Natural killer cell (primary cell): Measurements from ENCODE around the gene RFLNA. TPM values are rescaled to one million over a fixed set of nuclear protein-coding genes. Genes with fewer than 3 reads are reported as not detected.
A peak's percentile ranks its signal among the peaks of the same experiment; 100 is the strongest.

Experiments used
- ATAC-seq, 3 donors: fragments of 150-1000 bp in 2 of 3; fragments of 200-7000 bp in 1 of 3; cut with Tn5 transposase; 1 replicate in 1 of 3; 2 replicates in 2 of 3; pipeline ENCODE4 v1.10.0; 2021; ENCODE audit warnings: mild to moderate bottlenecking in 2 of 3, moderate library complexity in 2 of 3
- DNase-seq, 2 donors: peaks; one replicate each; pipeline versions ENCODE4 v3.0.0 to v3.0.0-alpha.2; 2013 to 2021; ENCODE audit warnings: mixed read lengths in 1 of 2
- H3K27ac ChIP-seq: one replicate; pipeline ENCODE4 v1.5.1; 2013; ENCODE audit warnings: mild to moderate bottlenecking, low read length
- H3K27me3 ChIP-seq: one replicate; pipeline ENCODE4 v1.6.1; 2013; ENCODE audit warnings: low read length; ENCODE audit not compliant: control insufficient read depth, insufficient read depth
- H3K36me3 ChIP-seq: one replicate; pipeline ENCODE4 v1.6.1; 2013; ENCODE audit warnings: low read length; ENCODE audit not compliant: control insufficient read depth, insufficient read depth
- H3K4me1 ChIP-seq: one replicate; pipeline ENCODE4 v1.6.1; 2013; ENCODE audit warnings: low read length; ENCODE audit not compliant: control insufficient read depth, insufficient read depth
- H3K4me3 ChIP-seq: one replicate; pipeline ENCODE4 v1.5.1; 2013; ENCODE audit warnings: low read length
- H3K9me3 ChIP-seq: one replicate; pipeline ENCODE4 v1.6.1; 2013; ENCODE audit warnings: low read length; ENCODE audit not compliant: control insufficient read depth, insufficient read depth
- H3K27ac Mint-ChIP-seq, 2 donors: one replicate each; pipeline ENCODE4 v1.8.0; 2022; ENCODE audit warnings: mild to moderate bottlenecking in 2 of 2, mixed read lengths in 2 of 2, moderate library complexity in 1 of 2
- H3K27me3 Mint-ChIP-seq, 2 donors: one replicate each; pipeline ENCODE4 v1.8.0; 2022; ENCODE audit warnings: low read depth in 2 of 2, mixed read lengths in 2 of 2
- H3K36me3 Mint-ChIP-seq: one replicate; pipeline ENCODE4 v1.8.0; 2022; ENCODE audit warnings: mixed read lengths
- H3K4me1 Mint-ChIP-seq, 2 donors: one replicate each; pipeline ENCODE4 v1.8.0; 2022; ENCODE audit warnings: mixed read lengths in 2 of 2
- H3K4me3 Mint-ChIP-seq: one replicate; pipeline ENCODE4 v1.8.0; 2022; ENCODE audit warnings: mild to moderate bottlenecking, moderate library complexity, mixed read lengths
- H3K9me3 Mint-ChIP-seq, 2 donors: one replicate each; pipeline ENCODE4 v1.8.0; 2022; ENCODE audit warnings: mixed read lengths in 2 of 2
- WGBS: methylation state at CpG from one replicate; pipeline ENCODE4 v1.1.7; 2013; ENCODE audit warnings: missing lambda C conversion rate; ENCODE audit not compliant: insufficient coverage; 5-methylcytosine and 5-hydroxymethylcytosine counted together
- intact Hi-C: fragments of 100-400 bp; cut with micrococcal nuclease; formaldehyde crosslinking; loops from one replicate; pipeline ENCODE4 v1.14.2; 2022
- total RNA-seq, 4 donors: library from RNA; stranded (reverse); fragments of 120-200 nt in 1 of 4; gene quantifications; one replicate each; pipeline versions ENCODE4 v1.2.3 to v1.2.4, GENCODE V29; 2013 to 2022
- TF ChIP-seq, protein P1 (sequence below): fragments of 200-600 bp; IDR thresholded peaks from one replicate; pipeline ENCODE4 v1.8.0; 2022; ENCODE audit warnings: antibody characterized with exemption

RFLNA gene
- total RNA-seq, 3 donors from 2014 or later (not counting 1 experiment from before 2014, with no cell fraction given), result 0.85 TPM; not detected in 2

DNA sequence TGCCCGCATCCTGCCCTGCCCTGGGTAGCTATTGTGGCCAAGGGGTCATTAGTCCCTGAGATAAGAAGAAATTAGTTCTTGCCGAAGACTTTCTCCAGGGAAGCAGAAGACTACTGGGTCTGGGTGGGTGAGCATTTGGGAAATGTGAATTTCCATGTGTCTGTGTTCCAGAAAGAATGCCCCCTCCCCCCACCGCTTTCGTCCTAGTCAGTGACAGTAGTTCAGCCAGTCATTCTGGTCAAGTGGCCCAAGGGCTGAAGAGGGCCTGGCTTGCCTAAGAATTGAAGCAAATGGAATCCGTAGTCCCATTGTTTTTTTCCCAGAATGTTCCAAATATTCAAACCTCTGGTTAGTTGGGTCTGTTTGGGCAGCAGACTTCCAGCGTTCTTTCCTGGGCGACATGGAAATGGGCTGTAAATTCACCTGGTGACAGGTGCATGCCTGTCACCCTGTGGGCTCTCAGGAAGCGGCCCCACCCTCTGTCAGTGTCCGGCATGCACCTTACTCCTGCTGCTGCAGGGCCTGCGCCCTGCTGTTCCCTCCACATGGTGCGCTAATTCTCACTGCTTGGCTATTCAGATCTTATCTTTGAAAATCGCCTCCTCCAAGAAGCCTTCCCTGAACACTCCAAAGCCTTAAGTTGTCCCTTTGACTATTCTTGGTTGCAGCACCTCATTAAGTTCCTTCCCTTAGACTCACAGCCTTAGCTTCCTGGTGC, 1.4 kb upstream of the RFLNA start:
- 96% methylated on average over 12 of the region's 12 CpGs for WGBS

DNA sequence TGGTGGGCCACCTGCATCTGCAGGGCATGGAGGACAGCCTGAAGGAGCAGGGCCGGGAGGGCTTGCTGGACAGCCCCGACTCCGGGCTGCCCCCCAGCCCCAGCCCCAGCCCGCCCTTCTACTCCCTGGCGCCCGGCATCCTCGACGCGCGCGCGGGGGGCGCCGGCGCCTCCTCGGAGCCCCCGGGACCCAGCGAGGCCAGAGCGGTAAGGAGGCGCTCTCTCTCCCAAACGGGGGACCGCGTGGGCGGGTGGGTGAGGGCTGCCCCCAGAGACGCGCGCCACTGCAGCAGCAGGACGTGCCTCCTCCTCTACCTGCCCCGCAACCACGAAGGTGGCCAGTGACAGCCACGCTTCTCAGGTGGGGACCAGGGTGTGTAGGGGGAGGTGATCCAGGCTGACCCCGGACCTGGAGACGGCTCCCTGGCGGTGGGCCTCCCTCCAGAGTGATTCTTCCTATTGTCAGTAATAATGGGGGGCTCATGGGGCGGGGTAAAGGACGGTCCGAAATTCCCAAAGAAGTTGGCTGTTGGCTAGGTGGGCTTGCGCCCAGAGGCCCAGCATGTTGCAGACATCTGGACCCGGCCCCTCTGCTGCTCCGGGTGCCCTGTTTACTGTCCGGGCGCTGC, 652 bp downstream of the RFLNA start:
- H3K4me3 Mint-ChIP-seq, result no peak overlapping the region
- H3K4me1 Mint-ChIP-seq, result no peaks in the 10 kb centered on the region
- H3K36me3 Mint-ChIP-seq, result no peaks in the 10 kb centered on the region
- Histone ChIP-seq H3K9me3 (no peaks in the 10 kb centered on the region), H3K27ac (no peak overlapping the region), H3K36me3 (no peaks in the 10 kb centered on the region), H3K4me3 (no peak overlapping the region), H3K27me3 (peaks cover 15% of the 10 kb centered on the region), H3K4me1 (peaks cover 2% of the 10 kb centered on the region)
- H3K27ac Mint-ChIP-seq, result no peak overlapping the region
- TF ChIP-seq, protein P1, sequence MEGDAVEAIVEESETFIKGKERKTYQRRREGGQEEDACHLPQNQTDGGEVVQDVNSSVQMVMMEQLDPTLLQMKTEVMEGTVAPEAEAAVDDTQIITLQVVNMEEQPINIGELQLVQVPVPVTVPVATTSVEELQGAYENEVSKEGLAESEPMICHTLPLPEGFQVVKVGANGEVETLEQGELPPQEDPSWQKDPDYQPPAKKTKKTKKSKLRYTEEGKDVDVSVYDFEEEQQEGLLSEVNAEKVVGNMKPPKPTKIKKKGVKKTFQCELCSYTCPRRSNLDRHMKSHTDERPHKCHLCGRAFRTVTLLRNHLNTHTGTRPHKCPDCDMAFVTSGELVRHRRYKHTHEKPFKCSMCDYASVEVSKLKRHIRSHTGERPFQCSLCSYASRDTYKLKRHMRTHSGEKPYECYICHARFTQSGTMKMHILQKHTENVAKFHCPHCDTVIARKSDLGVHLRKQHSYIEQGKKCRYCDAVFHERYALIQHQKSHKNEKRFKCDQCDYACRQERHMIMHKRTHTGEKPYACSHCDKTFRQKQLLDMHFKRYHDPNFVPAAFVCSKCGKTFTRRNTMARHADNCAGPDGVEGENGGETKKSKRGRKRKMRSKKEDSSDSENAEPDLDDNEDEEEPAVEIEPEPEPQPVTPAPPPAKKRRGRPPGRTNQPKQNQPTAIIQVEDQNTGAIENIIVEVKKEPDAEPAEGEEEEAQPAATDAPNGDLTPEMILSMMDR, result no peak
- WGBS, result 3% methylated on average over 40 of the region's 42 CpGs
- intact Hi-C loops, result no loop called here
- DNase-seq (no peak), ATAC-seq (no peak)
- peaks cover 27 to 44% of the 10 kb centered on the region in 2 donors for H3K27me3 Mint-ChIP-seq
- H3K9me3 Mint-ChIP-seq, result no peaks in the 10 kb centered on the region

More for the DNA sequence above, 1.4 kb upstream of the RFLNA start:
- ATAC-seq (no peak), DNase-seq (no peak)
- peaks cover 2% of the 10 kb centered on the region for H3K4me1 ChIP-seq
- no peaks in the 10 kb centered on the region for H3K36me3 ChIP-seq
- no peak overlapping the region for H3K4me3 ChIP-seq
- Mint-ChIP-seq H3K4me3 (no peak overlapping the region), H3K9me3 (no peaks in the 10 kb centered on the region), H3K4me1 (no peaks in the 10 kb centered on the region), H3K27ac (no peak overlapping the region), H3K27me3 (peaks cover 30 to 41% of the 10 kb centered on the region in 2 donors), H3K36me3 (no peaks in the 10 kb centered on the region)
- H3K27ac ChIP-seq, result no peak overlapping the region
- H3K9me3 ChIP-seq, result no peaks in the 10 kb centered on the region
- TF ChIP-seq, protein P1, result no peak
- peaks cover 15% of the 10 kb centered on the region for H3K27me3 ChIP-seq
- intact Hi-C loops, result no loop called here

DNA sequence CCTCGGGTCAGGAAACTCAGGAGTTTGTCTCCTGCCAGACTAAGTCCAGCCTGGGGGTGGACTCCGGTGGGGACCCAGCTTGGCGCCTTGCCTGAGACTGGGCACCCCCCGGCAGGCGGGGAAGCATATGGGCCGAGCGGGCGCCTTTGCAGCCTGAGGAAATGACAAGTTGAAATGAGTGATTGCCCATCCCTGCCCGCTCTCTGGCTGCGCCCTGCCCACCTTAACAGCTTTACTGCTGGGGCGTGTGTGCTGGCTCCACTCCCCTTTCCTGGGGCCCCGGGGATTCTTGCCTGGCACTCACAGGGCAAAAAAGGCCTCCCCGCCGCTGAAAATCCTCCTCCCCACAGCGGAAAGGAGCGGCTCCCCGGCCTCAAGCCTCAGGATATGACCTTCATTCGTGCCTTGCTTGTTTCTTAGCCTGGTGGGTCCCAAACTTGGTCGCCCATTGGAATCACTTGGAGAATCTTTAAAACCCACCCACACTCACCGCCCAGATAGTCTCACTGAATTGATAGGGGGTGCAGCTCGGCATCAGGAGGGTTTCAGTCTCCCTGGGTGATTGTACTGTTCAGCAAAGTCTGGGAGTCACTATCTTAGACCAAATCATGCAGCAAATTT, 1.5 kb downstream of the RFLNA start:
- no peak overlapping the region for H3K27ac Mint-ChIP-seq
- Histone ChIP-seq H3K9me3 (no peaks in the 10 kb centered on the region), H3K27ac (no peak overlapping the region), H3K27me3 (peaks cover 15% of the 10 kb centered on the region), H3K36me3 (no peaks in the 10 kb centered on the region), H3K4me3 (no peak overlapping the region), H3K4me1 (peaks cover 2% of the 10 kb centered on the region)
- intact Hi-C loops, result no loop called here
- WGBS, result 6% methylated on average over 21 of the region's 21 CpGs
- peaks cover 27 to 44% of the 10 kb centered on the region in 2 donors for H3K27me3 Mint-ChIP-seq
- H3K4me3 Mint-ChIP-seq, result no peak overlapping the region
- TF ChIP-seq, protein P1, result no peak
- no peaks in the 10 kb centered on the region for H3K36me3 Mint-ChIP-seq
- no peaks in the 10 kb centered on the region for H3K4me1 Mint-ChIP-seq
- H3K9me3 Mint-ChIP-seq, result no peaks in the 10 kb centered on the region
- DNase-seq, result no peak
- ATAC-seq, result peak in 1 of 3 donors; percentile 32
